Ectodermal cell (in vitro differentiated cells): ENCODE data around the gene DPH3.

Source experiments
- H3K27ac ChIP-seq: 2 replicates; pipeline ENCODE4 v1.7.0; 2013; ENCODE audit warnings: mild to moderate bottlenecking, low read depth, low read length; ENCODE audit not compliant: insufficient read depth, poor library complexity, severe bottlenecking
- H3K27me3 ChIP-seq: 2 replicates; pipeline ENCODE4 v1.7.0; 2013; ENCODE audit warnings: mild to moderate bottlenecking, low read length; ENCODE audit not compliant: insufficient read depth, control insufficient read depth, poor library complexity, severe bottlenecking
- H3K36me3 ChIP-seq: one replicate; pipeline ENCODE4 v1.7.0; 2013; ENCODE audit warnings: low read length; ENCODE audit not compliant: control insufficient read depth, insufficient read depth
- H3K4me1 ChIP-seq: one replicate; pipeline ENCODE4 v1.7.0; 2013; ENCODE audit warnings: low read length; ENCODE audit not compliant: control insufficient read depth, insufficient read depth
- H3K4me3 ChIP-seq: 2 replicates; pipeline ENCODE4 v1.7.0; 2013; ENCODE audit warnings: low read depth, low read length, control low read depth; ENCODE audit not compliant: insufficient read depth
- H3K9me3 ChIP-seq: 2 replicates; pipeline ENCODE4 v1.7.0; 2013; ENCODE audit warnings: mild to moderate bottlenecking, low read length, moderate library complexity; ENCODE audit not compliant: control insufficient read depth
- WGBS, 2 experiments: methylation state at CpG; one replicate each; pipeline ENCODE4 v1.1.7; 2013; ENCODE audit warnings: missing lambda C conversion rate in 2 of 2; 5-methylcytosine and 5-hydroxymethylcytosine counted together

The DPH3 gene

GRCh38 chr3:16277471-16277870 lies 12.7 kb upstream of the DPH3 start:
- Histone ChIP-seq H3K27ac (no peak overlapping the region), H3K27me3 (no peaks in the 10 kb centered on the region), H3K9me3 (no peaks in the 10 kb centered on the region), H3K36me3 (peaks cover 4% of the 10 kb centered on the region), H3K4me3 (no peak overlapping the region), H3K4me1 (no peaks in the 10 kb centered on the region)
- WGBS, 2 experiments = 94 to 97% methylated on average over 3 of the region's 3 CpGs

- Histone ChIP-seq H3K27me3 (no peaks in the 10 kb centered on the region), H3K27ac (no peak overlapping the region), H3K36me3 (peaks cover 9% of the 10 kb centered on the region), H3K4me3 (no peak overlapping the region), H3K9me3 (no peaks in the 10 kb centered on the region), H3K4me1 (no peaks in the 10 kb centered on the region)
- WGBS, 2 experiments = 100% methylated on average over 2 of the region's 2 CpGs; no CpG with 5 or more reads in 1 of the 2 experiments
These were observed 9.1 kb upstream of the DPH3 start for GRCh38 chr3:16273867-16274266.

GRCh38 chr3:16272588-16272987 lies 7.8 kb upstream of the DPH3 start:
- Histone ChIP-seq H3K27ac (no peak overlapping the region), H3K4me1 (no peaks in the 10 kb centered on the region), H3K27me3 (no peaks in the 10 kb centered on the region), H3K9me3 (no peaks in the 10 kb centered on the region), H3K4me3 (no peak overlapping the region), H3K36me3 (peaks cover 9% of the 10 kb centered on the region)
- 100% methylated on average over 1 of the region's 1 CpG; no CpG with 5 or more reads in 1 of the 2 experiments for WGBS, 2 experiments

GRCh38 chr3:16270855-16271254 lies 6.1 kb upstream of the DPH3 start:
- Histone ChIP-seq H3K9me3 (no peaks in the 10 kb centered on the region), H3K4me3 (no peak overlapping the region), H3K36me3 (peaks cover 5% of the 10 kb centered on the region), H3K4me1 (peaks cover 8% of the 10 kb centered on the region), H3K27me3 (no peaks in the 10 kb centered on the region), H3K27ac (no peak overlapping the region)
- 94 to 95% methylated on average over 10 of the region's 10 CpGs for WGBS, 2 experiments

GRCh38 chr3:16266714-16267113 lies 2.0 kb upstream of the DPH3 start:
- no peaks in the 10 kb centered on the region for H3K9me3 ChIP-seq
- WGBS, 2 experiments = 93 to 100% methylated on average over 3 of the region's 3 CpGs
- H3K36me3 ChIP-seq = peaks cover 5% of the 10 kb centered on the region
- H3K27ac ChIP-seq = no peak overlapping the region
- no peaks in the 10 kb centered on the region for H3K27me3 ChIP-seq
- H3K4me3 ChIP-seq = no peak overlapping the region
- peaks cover 21% of the 10 kb centered on the region for H3K4me1 ChIP-seq

GRCh38 chr3:16265455-16265786 lies 678 bp upstream of the DPH3 start:
- no peaks in the 10 kb centered on the region for H3K36me3 ChIP-seq
- H3K4me3 ChIP-seq = peak overlapping the region; percentile 98
- H3K27ac ChIP-seq = peak overlapping the region; percentile 91
- H3K9me3 ChIP-seq = no peaks in the 10 kb centered on the region
- H3K27me3 ChIP-seq = no peaks in the 10 kb centered on the region
- H3K4me1 ChIP-seq = peaks cover 21% of the 10 kb centered on the region
- 0 to 4% methylated on average over 4 to 6 of the region's 6 CpGs for WGBS, 2 experiments

- WGBS, 2 experiments = 2% methylated on average over 21 of the region's 21 CpGs
- H3K27me3 ChIP-seq = no peaks in the 10 kb centered on the region
- no peaks in the 10 kb centered on the region for H3K9me3 ChIP-seq
- H3K4me1 ChIP-seq = peaks cover 21% of the 10 kb centered on the region
- H3K27ac ChIP-seq = peak overlapping the region; percentile 70
- H3K4me3 ChIP-seq = peak overlapping the region; percentile 98
- H3K36me3 ChIP-seq = no peaks in the 10 kb centered on the region
These were observed 502 bp downstream of the DPH3 start for GRCh38 chr3:16264174-16264707.

GRCh38 chr3:16262174-16262573 lies 2.6 kb downstream of the DPH3 start:
- Histone ChIP-seq H3K9me3 (no peaks in the 10 kb centered on the region), H3K27me3 (no peaks in the 10 kb centered on the region), H3K36me3 (no peaks in the 10 kb centered on the region), H3K4me3 (no peak overlapping the region), H3K4me1 (peaks cover 21% of the 10 kb centered on the region), H3K27ac (no peak overlapping the region)
- 67 to 72% methylated on average over 4 of the region's 4 CpGs for WGBS, 2 experiments

GRCh38 chr3:16260046-16260445 lies 4.7 kb downstream of the DPH3 start:
- Histone ChIP-seq H3K9me3 (no peaks in the 10 kb centered on the region), H3K27me3 (no peaks in the 10 kb centered on the region), H3K27ac (no peak overlapping the region), H3K4me1 (peaks cover 10% of the 10 kb centered on the region), H3K4me3 (no peak overlapping the region), H3K36me3 (no peaks in the 10 kb centered on the region)
- 88 to 100% methylated on average over 1 of the region's 1 CpG for WGBS, 2 experiments

GRCh38 chr3:16258866-16259265 lies 5.9 kb downstream of the DPH3 start:
- H3K27ac ChIP-seq = no peak overlapping the region
- no peaks in the 10 kb centered on the region for H3K27me3 ChIP-seq
- no peaks in the 10 kb centered on the region for H3K36me3 ChIP-seq
- WGBS, 2 experiments = 93 to 94% methylated on average over 1 of the region's 1 CpG
- H3K9me3 ChIP-seq = no peaks in the 10 kb centered on the region
- H3K4me3 ChIP-seq = no peak overlapping the region
- H3K4me1 ChIP-seq = peaks cover 8% of the 10 kb centered on the region

- 93 to 97% methylated on average over 5 of the region's 5 CpGs for WGBS, 2 experiments
- H3K27me3 ChIP-seq = no peaks in the 10 kb centered on the region
These were observed 6.6 kb downstream of the DPH3 start for GRCh38 chr3:16258177-16258576.

More at GRCh38 chr3:16258177-16258576, 6.6 kb downstream of the DPH3 start:
- peaks cover 1% of the 10 kb centered on the region for H3K4me1 ChIP-seq
- no peaks in the 10 kb centered on the region for H3K9me3 ChIP-seq
- H3K36me3 ChIP-seq = no peaks in the 10 kb centered on the region
- no peak overlapping the region for H3K4me3 ChIP-seq
- no peak overlapping the region for H3K27ac ChIP-seq
